GM11168 (cell line): ENCODE data around the gene EEIG2.
"Not testable (repeated sequence)": the region's sequence is repeated elsewhere in the genome, so short reads cannot be mapped to it uniquely, and the experiment has no call there.

Experiments used
- in situ Hi-C: fragments of 300-500 bp; cut with MboI; formaldehyde crosslinking; loops from one replicate; pipeline ENCODE4 v1.12.0; 2022; ENCODE audit warnings: low sequenced_read_pairs; ENCODE audit not compliant: unreplicated experiment

The EEIG2 gene

GRCh38 chr1:108559215-108560186 lies at the start of gene EEIG2:
Gene EEIG2, plus strand, starts transcription at chr1:108560100. Its CDS starts 329 bp downstream, at chr1:108560429.
- in situ Hi-C loops: loop anchor here (5.0 kb wide), 1 partner anchor 42 kb away; no protein-coding TSS in a partner anchor

GRCh38 chr1:108511764-108512163 lies 48.1 kb upstream of the EEIG2 start:
- in situ Hi-C loops: no loop called here

- in situ Hi-C loops: no loop called here
Measured at GRCh38 chr1:108512239-108513043, 47.5 kb upstream of the EEIG2 start.

GRCh38 chr1:108513044-108513415 lies 46.9 kb upstream of the EEIG2 start:
- in situ Hi-C loops: no loop called here

DNA sequence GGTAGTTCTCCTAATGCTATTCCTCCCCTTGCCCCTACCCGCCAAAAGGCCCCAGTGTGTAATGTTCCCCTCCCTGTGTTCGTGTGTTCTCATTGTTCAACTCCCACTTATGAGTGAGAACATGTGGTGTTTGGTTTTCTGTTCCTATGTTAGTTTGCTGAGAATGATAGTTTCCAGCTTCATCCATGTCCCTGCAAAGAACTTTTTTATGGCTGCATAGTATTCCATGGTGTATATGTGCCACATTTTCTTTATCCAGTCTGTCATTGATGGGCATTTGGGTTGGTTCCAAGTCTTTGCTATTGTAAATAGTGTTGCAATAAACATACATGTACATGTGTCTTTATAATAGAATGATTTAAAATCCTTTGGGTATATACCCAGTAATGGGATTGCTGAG lies 46.0 kb upstream of the EEIG2 start:
- in situ Hi-C loops: not testable (repeated sequence)

DNA sequence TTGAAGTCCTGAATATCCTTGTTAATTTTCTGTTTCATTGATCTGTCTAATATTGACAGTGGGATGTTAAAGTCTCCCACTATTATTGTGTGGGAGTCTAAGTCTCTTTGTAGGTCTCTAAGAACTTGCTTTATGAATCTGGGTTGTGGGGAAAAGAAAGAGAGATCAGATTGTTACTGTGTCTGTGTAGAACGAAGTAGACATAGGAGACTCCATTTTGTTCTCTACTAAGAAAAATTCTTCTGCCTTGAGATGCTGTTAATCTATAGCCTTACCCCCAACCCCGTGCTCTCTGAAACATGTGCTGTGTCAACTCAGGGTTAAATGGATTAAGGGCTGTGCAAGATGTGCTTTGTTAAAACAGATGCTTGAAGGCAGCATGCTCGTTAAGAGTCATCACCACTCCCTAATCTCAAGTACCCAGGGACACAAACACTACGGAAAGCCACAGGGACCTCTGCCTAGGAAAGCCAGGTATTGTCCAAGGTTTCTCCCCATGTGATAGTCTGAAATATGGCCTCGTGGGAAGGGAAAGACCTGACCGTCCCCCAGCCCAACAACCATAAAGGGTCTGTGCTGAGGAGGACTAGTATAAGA lies 42.5 kb upstream of the EEIG2 start:
- in situ Hi-C loops: loop anchor here (5.0 kb wide), 1 partner anchor 45 kb away; the partner anchor contains the start of gene EEIG2

- in situ Hi-C loops: no loop called here
Measured at GRCh38 chr1:108521990-108522393, 37.9 kb upstream of the EEIG2 start.

DNA sequence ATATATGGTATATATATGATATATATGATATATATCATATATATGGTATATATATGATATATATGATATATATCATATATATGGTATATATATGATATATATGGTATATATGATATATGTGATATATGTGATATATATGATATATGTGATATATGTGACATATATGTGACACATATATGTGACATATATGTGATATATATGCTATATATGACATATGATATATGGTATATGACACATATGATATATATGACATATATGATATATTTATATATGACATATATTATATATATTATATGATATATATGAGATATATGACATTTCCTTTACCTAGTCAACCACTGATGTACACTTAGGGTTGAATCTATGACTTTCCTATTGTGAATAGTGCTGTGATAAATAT lies 36.1 kb upstream of the EEIG2 start:
- in situ Hi-C loops: no loop called here

DNA sequence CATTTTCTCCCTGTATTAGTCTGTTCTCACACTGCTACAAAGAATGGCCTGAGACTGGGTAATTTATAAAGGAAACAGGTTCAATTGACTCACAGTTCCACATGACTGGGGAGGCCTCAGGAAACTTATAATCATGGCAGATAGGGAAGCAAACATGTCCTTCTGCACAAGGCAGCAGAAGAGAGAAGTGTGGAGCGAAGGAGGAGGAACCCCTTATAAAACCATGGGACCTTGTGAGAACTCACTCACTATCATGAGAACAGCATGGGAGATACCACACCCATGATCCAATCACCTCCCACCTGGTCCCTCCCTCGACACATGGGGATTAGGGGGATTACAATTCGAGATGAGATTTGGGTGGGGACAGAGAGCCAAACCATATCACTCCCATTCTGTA lies 35.2 kb upstream of the EEIG2 start:
- in situ Hi-C loops: no loop called here

- in situ Hi-C loops: no loop called here
Measured at GRCh38 chr1:108527135-108527534, 32.8 kb upstream of the EEIG2 start.

DNA sequence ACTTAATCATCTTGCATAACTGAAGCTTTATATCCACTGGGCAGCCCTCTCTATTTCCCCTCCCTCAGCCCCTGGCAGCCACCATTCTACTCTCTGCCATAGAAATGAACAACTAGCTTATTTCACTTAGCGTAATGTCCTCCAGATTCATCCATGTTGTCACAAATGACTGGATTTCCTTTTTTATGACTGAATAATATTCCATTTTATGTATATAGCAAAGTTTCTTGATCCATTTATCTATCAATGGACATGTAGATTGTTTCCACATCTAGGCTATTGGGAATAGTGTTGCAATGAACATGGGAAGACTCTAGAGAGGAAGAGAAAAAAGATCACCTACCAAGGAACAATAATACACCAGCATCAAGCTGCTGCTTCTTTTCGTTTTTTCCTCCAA lies 32.1 kb upstream of the EEIG2 start:
- in situ Hi-C loops: no loop called here

- in situ Hi-C loops: no loop called here
Measured at GRCh38 chr1:108531444-108531843, 28.5 kb upstream of the EEIG2 start.

- in situ Hi-C loops: no loop called here
Measured at GRCh38 chr1:108532730-108533129, 27.2 kb upstream of the EEIG2 start.

DNA sequence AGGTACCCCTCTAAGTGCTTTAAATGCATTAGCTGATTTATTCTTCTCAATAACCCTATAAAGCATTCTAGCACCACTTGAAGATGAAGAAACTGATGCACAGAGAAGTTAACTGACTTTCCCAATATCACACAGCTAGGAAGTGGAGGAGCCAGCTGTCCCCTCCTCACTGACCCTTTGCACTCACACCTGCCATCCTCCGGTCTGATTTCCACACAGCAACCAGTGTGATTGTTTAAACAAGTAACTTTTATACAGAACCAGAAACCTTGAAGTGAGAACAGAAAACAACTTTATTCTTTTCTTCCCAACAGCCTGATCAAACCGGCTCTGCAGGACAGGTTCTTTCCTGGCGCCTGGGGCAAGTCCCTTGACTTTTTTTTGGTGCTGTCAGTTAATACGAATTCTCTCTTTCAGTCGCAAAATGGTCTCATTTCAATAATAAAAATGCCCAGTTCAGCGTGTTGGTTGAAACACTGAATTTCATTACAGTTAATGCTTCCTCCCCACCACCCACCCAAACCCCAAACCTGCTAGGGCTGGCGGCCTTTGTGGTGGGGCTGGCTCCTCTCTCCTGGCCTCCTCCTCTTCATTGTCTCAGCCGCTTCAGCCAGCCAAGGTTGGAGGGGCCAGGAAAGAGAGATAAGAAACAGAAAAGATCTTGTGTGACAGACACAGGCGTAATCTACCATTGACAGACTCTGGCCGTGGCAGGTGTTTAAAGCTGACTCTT lies 26.4 kb upstream of the EEIG2 start:
- in situ Hi-C loops: no loop called here

- in situ Hi-C loops: no loop called here
Measured at GRCh38 chr1:108534759-108535158, 25.1 kb upstream of the EEIG2 start.

GRCh38 chr1:108535315-108535897 lies 24.5 kb upstream of the EEIG2 start:
- in situ Hi-C loops: not testable (repeated sequence)

DNA sequence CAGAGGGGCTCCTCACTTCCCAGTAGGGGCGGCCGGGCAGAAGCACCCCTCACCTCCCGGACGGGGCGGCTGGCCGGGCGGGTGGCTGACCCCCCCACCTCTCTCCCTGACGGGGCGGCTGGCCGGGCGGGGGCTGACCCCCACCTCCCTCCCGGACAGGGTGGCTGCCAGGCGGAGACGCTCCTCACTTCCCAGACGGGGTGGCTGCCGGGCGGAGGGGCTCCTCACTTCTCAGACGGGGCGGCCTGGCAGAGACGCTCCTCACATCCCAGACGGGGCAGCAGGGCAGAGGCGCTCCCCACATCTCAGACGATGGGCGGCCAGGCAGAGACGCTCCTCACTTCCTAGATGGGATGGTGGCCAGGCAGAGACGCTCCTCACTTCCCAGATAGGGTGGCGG lies 23.9 kb upstream of the EEIG2 start:
- in situ Hi-C loops: not testable (repeated sequence)

GRCh38 chr1:108536791-108537190 lies 23.1 kb upstream of the EEIG2 start:
- in situ Hi-C loops: not testable (repeated sequence)

- in situ Hi-C loops: no loop called here
Measured at GRCh38 chr1:108537976-108538375, 21.9 kb upstream of the EEIG2 start.

GRCh38 chr1:108540977-108541376 lies 18.9 kb upstream of the EEIG2 start:
- in situ Hi-C loops: no loop called here
